ENCODE results near the gene KIAA1210. TPM values are rescaled to one million over a fixed set of nuclear protein-coding genes. Genes with fewer than 3 reads are reported as not detected.

KIAA1210 gene
- total and polyA plus RNA-seq, 2 of the 4 experiments (the other 2 are of a cell fraction), result not detected

- H3K9ac ChIP-seq (ENCODE audit: low read depth, low read length), result no peak overlapping the region
- DNase-seq (no peak), ATAC-seq (ENCODE audit: low read depth) (no peak)
- H4K91ac ChIP-seq (ENCODE audit: insufficient read depth, low read depth, low read length), result no peak overlapping the region
- no peak overlapping the region for H3K4me3 ChIP-seq (ENCODE audit: insufficient read depth, low read depth, low read length)
- H2AFZ ChIP-seq (replicated peaks; ENCODE audit: low read length, poor library complexity), result no peak overlapping the region
- no peaks in the 10 kb centered on the region for H3K9me1 ChIP-seq (ENCODE audit: insufficient read depth, low read length)
- no peak overlapping the region for H3K56ac ChIP-seq (ENCODE audit: extremely low read depth, insufficient read depth, low read length)
- dilution Hi-C loops (cut with HindIII; ENCODE audit: low sequenced_read_pairs, unreplicated experiment) (no loop called here), intact Hi-C loops (cut with micrococcal nuclease) (no loop called here), in situ Hi-C loops (cut with MboI; ENCODE audit: low sequenced_read_pairs) (no loop called here)
- H3K4me2 ChIP-seq (ENCODE audit: low read depth, low read length), result no peak overlapping the region
- no peak overlapping the region for H3K23ac ChIP-seq (ENCODE audit: low read depth, low read length)
- no peak overlapping the region for H2BK120ac ChIP-seq (ENCODE audit: low read depth, low read length)
- ChIA-PET CTCF (no interaction called here), POLR2A (ENCODE audit: unreplicated experiment) (no interaction called here)
- peaks cover 3% of the 10 kb centered on the region; the same call in 1 of the 2 replicates for H3K27me3 ChIP-seq (ENCODE audit: control insufficient read depth, insufficient read depth, low read length)
- H2AK9ac ChIP-seq (replicated peaks; ENCODE audit: low read depth, low read length, poor library complexity), result no peak overlapping the region
- no peak overlapping the region for H3K18ac ChIP-seq (ENCODE audit: low read depth, low read length)
- H3K79me1 ChIP-seq (ENCODE audit: low read depth in 1 of 2, low read length in 2 of 2), result no peaks in the 10 kb centered on the region
- no peaks in the 10 kb centered on the region for H4K20me1 ChIP-seq (ENCODE audit: insufficient read depth, low read length)
- no TSS peak for BruUV-seq (replicated peaks)
- H3K14ac ChIP-seq (replicated peaks; ENCODE audit: low read depth, low read length), result no peak overlapping the region
- H2BK5ac ChIP-seq (ENCODE audit: low read depth, low read length, poor library complexity, severe bottlenecking), result no peak overlapping the region
- no peaks in the 10 kb centered on the region for H3K9me3 ChIP-seq (ENCODE audit: control insufficient read depth, insufficient read depth, low read length)
- H3K27ac ChIP-seq (ENCODE audit: insufficient read depth, low read length), result no peak overlapping the region
- no peaks in the 10 kb centered on the region for H3K4me1 ChIP-seq (ENCODE audit: control insufficient read depth, insufficient read depth, low read length)
- no peak overlapping the region for H3K4ac ChIP-seq (ENCODE audit: low read depth, low read length)
- H2AK5ac ChIP-seq (ENCODE audit: low read depth, low read length), result no peak overlapping the region
- WGBS, 2 experiments (ENCODE audit: extremely low coverage in 2 of 2, insufficient read length in 1 of 2), result no CpG with 5 or more reads among the region's 2 CpGs
- H4K5ac ChIP-seq (ENCODE audit: low read depth, low read length), result no peak overlapping the region
- H2BK20ac ChIP-seq (ENCODE audit: low read depth, low read length), result no peak overlapping the region
- H2BK15ac ChIP-seq (ENCODE audit: low read depth, low read length), result no peak overlapping the region
- H4K8ac ChIP-seq (ENCODE audit: low read depth in 2 of 2, low read length in 2 of 2), result no peak overlapping the region
- H3K36me3 ChIP-seq (ENCODE audit: control insufficient read depth, insufficient read depth, low read length), result no peaks in the 10 kb centered on the region
- TF ChIP-seq CHD1 (IDR thresholded peaks at IDR 0.05; ENCODE audit: low read depth, low read length) (no peak), RCOR1 (IDR thresholded peaks at IDR 0.05; ENCODE audit: insufficient replicate concordance, low read length) (no peak), RAD21 (IDR thresholded peaks at IDR 0.05; ENCODE audit: low read length) (no peak), MXI1 (IDR thresholded peaks at IDR 0.05; ENCODE audit: borderline replicate concordance, low read depth, low read length) (no peak), NFE2L2 (IDR thresholded peaks at IDR 0.05; ENCODE audit: low read depth, low read length) (no peak), CTCF (conservative IDR thresholded peaks at IDR 0.05; ENCODE audit: low read depth, low read length) (no peak), BHLHE40 (IDR thresholded peaks at IDR 0.05; ENCODE audit: low read depth, low read length) (no peak), POLR2A (IDR thresholded peaks at IDR 0.05; ENCODE audit: low read depth, low read length) (no peak), MAZ (IDR thresholded peaks at IDR 0.05; ENCODE audit: borderline replicate concordance, low read depth, low read length) (no peak), USF2 (IDR thresholded peaks at IDR 0.05; ENCODE audit: low read depth, low read length) (no peak), SMC3 (IDR thresholded peaks at IDR 0.05; ENCODE audit: low read depth, low read length) (no peak), CEBPB (IDR thresholded peaks at IDR 0.05; ENCODE audit: low read depth, low read length) (no peak), ELK1 (IDR thresholded peaks at IDR 0.05; ENCODE audit: borderline replicate concordance, low read depth, low read length) (no peak), MAFK (IDR thresholded peaks at IDR 0.05; ENCODE audit: low read depth, low read length) (no peak), RFX5 (IDR thresholded peaks at IDR 0.05; ENCODE audit: low read depth, low read length) (no peak), FOS (IDR thresholded peaks at IDR 0.05; ENCODE audit: low read depth, low read length) (no peak)
These were observed 47.3 kb upstream of the KIAA1210 start for GRCh38 chrX:119174900-119175299.

Data from IMR-90 (cell line).